Activated T-cell treated with anti-CD3 and anti-CD28 coated beads, Interleukin-2, amount 50 U/mL, for 48 hours (primary cell): Measurements from ENCODE around the gene MAFB.

Source experiments
- DNase-seq, 2 experiments: peaks; one replicate each; pipeline ENCODE4 v3.0.0-alpha.2; 2020

The MAFB gene

DNA sequence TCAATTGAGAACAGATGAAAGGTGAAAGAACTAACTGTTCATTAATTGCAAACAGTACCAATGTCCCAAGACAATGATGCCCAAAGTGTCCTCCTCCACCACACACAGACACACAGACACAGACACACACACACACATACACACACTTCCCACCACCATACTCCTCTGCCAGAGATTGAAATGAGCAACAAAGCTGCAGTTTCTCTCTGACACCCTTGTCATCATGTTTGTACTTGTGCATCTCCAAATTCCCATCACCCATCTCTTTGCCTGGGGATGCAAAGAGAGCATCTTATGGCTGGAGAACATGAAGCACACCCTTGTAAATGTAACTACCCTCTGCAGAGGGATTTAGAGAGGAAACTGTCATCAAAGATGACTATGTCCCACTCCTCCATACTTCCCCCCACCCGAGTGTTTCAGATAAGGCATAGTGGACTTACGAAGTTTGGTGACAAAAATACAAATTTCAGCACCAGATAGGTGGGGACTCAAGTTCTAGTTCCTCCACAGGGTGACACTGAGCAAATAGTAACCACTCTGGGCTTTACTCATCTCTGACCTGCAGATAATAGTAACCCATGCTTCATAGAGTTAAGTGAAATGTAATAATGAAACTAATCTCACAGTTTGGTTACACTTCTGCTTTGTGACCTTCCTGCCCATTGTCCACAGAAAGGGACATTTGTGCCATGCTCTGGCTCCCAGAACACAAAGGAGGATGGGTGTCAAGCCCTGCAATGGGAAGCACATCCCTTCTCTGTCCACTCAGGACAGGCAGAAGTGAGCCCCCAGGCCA lies 8.7 kb downstream of the MAFB start:
- DNase-seq, result no peak

GRCh38 chr20:40679184-40679583 lies 9.9 kb downstream of the MAFB start:
- no peak for DNase-seq

DNA sequence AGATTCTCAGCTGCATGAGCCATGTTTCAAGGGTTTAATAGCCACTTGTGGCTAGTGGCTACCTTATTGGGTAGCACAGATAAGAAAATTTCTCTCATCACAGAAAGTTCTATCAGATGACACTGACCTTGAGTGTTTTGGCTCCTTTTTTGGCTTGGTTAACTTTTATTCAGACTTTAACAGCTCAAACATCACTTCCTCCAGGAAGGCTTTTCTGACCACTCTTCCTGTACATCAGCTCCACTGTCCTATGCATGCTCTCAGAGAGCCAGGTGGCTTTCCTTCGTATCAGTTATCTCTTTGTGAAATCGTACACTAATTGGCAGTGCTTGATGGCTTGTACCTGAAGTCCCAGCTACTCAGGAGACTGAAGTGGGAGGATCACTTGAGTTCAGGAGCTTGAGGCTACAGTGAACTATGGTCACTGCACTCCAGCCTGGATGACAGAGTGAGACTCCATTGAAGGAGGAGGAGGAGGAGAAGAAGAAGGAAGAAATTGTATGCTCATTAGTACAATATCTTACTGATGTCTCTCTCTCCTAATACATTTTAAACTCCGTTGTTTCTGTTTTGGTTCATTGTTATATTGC lies 10.7 kb downstream of the MAFB start:
- DNase-seq, result no peak

DNA sequence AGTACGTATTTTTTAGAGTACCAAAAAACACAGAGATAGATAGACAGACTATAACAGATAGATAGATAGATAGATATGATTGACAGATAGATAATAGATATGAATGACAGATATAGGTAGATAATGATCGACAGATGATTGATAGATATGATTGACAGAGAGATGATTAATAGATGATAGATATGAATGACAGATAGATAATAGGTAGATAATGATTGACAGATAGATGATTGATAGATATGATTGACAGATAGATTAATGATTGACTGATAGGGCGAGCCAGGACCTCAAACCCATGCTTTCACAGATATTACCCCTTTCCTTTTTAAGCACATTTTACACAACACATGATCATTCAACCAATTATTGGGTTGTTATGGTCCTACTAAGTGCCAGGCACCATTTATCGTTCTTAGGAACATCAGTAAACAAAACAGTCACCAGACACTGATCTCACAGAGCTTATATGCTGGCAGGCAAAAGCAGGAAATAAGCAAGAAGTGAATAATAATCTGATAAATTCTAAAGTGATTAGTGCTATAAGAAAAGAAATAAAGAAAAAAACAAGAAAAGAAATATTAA lies 11.6 kb downstream of the MAFB start:
- no peak for DNase-seq

DNA sequence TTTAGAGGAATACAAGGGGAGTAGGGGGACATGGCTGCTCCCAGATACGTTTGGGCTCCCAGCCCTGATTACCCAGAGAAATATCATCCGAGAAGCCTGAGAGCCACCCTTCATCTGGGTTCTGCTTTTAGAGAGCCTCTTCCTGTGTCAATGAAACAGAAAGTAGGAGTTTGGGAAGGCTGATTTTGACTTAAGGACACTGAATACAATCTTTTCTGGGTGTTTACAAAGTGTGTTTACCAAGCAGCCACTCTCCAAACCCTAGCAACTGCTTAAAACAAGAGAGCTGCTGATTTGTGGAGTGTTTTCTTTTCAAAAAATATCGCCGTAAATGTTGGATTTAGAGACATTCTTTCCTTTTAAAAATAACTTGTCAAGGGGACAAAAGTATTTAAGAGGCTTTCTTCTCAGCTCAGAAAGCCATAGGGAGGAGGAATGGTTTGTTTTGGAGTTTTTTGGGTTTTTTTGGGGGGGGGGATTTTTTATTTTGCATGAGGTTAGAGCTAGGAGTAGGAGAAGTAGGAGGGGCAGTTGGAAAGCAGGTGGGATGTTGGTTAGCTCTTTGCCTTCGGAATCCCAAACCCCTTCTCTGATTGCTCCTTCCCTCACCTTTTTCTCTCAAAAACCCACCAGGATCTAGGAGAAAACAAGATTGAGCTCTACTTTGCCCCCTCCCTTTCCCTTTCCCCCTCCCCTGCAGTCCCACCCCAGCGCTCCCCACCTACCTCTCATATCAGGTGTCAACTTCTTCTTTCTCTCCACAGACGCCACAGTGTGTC lies 12.4 kb downstream of the MAFB start:
- DNase-seq, result no peak

GRCh38 chr20:40675599-40676221 lies 13.3 kb downstream of the MAFB start:
- DNase-seq, result no peak

- DNase-seq, result no peak
These were observed 15.6 kb downstream of the MAFB start for GRCh38 chr20:40673442-40673841.

DNA sequence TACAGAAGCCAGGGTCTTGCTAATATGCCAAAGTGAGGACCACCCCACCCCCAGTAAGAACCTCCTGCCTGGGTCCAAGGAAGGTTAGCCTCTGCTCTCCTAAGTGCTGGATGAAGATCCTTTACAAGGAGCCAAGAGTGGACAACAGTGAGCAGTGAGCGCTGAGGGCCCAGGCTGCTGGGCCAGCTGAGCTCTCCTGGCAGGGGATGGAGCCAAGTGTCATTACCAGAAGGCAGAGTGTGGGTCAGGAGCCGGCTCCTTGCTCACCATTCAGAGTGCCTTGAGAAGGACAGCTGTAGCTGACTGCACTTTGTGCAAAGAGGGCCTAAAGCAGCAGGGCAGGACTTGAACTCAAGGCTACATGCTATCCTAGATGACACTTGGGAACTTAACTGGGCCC lies 16.9 kb downstream of the MAFB start:
- no peak for DNase-seq

DNA sequence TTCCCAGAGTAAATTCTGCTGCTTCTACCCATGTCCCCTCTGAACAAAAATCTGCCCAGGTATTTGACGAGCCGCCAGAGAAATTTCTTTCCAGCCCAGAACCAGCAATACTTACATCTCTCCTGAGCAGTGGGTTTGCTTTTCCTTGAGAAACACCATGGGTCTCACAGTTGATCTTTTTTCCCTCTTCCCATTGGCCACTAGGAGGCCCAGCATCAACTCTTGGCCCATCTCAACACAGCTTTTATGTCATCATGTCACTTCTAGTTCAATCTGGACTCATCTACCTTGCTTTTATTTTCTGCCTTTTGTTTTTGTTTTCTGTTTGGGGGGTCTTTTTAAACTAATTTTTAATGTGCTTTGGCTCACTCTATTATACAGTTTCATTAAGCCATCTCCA lies 18.8 kb downstream of the MAFB start:
- DNase-seq, result no peak

DNA sequence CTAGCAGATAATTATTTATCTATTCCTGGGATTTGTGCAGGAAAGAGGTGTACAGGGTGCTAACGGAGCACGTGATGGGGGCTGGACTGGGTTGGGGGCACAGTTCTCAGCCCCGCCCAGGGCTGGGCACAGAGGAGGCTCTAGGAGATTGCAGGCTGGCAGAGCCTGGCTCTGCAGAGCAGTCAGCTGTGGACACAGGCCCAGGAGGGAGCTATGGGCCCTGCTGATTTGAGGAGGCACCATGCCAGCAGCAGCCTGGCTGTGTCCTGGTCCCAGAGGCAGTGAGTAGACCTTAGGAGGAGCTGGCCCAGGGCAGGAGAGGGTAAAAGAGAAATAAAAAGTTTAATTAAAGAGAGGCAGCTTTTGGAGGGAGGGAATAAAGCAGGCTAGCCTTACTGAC lies 19.3 kb downstream of the MAFB start:
- DNase-seq, result no peak

- no peak for DNase-seq
These were observed 20.4 kb downstream of the MAFB start for GRCh38 chr20:40668449-40669228.

- DNase-seq, result no peak
These were observed 21.5 kb downstream of the MAFB start for GRCh38 chr20:40667503-40667902.

DNA sequence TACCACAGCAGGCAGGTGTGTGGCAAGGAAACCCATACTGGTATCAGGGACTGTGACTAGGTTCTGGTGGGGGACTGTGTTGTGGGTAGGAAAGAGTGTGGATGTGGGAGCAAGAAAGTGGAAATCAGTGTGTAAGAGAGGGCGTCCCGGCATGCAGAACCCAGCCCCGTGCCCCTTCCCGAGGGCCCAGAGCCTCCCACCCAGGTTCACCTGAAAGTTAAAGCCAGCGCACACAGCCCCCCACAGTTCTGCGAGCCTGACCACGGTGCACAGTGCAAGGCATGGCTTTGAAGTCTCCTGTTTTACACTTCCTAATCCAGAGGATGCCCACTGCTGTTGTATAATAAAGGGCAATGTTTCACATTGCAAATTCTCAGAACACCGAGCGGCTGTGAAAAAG lies 22.7 kb downstream of the MAFB start:
- no peak for DNase-seq

- DNase-seq, result no peak
These were observed 24.1 kb downstream of the MAFB start for GRCh38 chr20:40664891-40665290.

DNA sequence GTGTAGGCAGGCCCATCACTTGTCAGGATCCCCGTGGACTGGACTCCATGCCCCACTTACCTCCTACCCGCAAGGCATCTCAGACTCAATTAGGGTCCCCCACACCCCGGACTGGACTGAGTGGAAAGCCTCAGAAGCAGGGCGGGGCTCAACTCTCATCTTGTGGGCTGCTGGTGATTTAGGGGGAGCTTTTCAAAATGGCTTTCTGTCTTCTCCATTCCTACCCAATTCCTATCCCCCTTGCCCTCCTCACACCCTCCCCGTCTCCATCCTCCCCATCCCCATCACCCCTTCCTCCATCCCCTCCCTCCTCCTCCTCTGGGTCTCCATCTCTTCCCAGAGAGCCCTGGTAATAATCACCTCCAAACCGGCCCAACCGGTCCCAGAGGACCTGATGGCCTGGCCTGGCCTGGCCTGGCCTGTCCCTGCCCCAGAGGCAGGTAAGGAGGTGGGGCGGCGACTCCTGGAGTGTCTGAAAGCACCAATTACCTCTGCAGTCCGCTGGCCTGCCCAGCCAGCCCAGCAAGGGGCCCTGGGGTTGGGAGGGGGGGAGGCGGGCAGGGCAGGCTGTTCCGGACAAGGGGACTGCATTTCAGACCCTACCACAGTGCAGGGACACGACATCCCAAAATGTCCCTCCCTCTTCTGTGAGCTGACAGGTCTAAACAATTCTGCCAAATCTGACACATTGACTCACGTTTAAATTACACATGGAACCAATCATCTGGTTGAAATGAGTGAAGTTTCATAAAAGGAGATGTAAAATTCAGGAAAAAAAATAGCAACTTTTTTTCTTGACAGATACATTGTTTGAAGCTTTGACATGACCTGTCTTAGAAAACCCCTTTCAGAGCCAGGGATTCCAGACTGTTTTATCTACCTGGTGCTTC lies 24.8 kb downstream of the MAFB start:
- DNase-seq, result no peak

DNA sequence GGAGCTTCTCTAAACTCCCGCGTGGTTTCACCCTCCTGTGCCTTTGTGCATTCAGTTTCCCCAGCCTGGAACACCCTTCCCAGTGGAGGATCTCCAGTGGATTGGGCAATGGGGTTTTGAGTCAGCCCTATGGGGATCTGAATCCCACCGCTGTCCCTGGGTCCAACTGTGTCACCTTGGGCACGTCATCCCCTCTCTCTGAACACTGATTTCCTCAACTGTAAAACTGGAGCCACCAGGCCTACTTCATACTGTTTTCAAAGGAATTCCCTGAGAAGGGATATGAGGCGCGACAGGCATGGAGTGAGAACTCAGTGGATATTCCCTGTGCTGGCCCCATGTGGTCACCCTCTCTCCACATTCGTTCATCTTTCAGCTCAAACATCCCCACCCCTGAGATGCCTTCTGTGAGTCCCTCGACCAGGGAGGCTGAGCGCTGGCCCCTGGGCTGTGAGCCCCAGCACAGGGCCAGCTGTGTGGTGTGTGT lies 25.7 kb downstream of the MAFB start:
- DNase-seq, result no peak

DNA sequence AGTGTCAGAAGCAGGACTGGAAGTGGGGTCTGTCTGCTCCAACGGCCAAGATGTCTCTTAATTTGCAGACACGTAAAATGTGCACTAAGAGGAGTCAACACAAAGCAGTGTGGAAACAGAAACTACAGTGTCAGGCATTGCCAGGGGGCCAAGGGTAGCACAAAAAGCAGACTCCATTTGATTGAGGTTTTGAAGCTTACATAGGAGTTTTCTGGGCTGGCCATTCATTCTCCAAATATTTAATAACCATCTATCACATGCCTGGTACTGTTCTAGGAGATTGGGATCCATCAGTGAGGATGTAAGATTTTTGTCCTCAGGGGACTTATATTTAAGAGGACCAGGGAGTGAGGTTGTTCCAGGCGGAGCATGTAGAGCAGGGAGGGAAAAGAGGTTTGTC lies 29.5 kb downstream of the MAFB start:
- no peak for DNase-seq

GRCh38 chr20:40658509-40658908 lies 30.5 kb downstream of the MAFB start:
- no peak for DNase-seq

DNA sequence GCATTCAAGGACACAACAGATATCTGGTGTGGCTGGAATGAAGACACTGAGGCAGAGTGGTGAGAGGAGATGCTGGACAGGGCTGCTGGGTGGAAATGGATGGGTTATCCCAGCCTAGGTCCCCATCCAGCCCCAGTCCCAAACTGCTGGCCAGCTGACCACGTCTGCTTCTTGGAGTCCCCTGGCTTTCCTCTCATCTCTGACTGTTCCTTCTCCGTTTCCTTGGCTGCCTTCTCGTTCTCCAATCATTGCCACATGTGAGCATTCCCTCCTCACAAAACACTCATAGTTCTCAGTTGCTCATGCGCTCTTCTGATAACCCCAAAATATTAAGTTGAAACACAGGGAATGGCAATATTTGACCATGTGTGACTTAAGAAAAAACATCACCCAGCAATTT lies 31.5 kb downstream of the MAFB start:
- no peak for DNase-seq

GRCh38 chr20:40655451-40655850 lies 33.6 kb downstream of the MAFB start:
- DNase-seq, result no peak

- no peak for DNase-seq
These were observed 34.2 kb downstream of the MAFB start for GRCh38 chr20:40654876-40655275.
